HepG2 (cell line): Measurements from ENCODE around the gene DNM1L. TPM values are rescaled to one million over a fixed set of nuclear protein-coding genes. Genes with fewer than 3 reads are reported as not detected.

ENCODE experiments used
- CAMTA2 ChIP-seq: sonication (generic); formaldehyde crosslinking; IDR thresholded peaks from 2 replicates; pipeline ENCODE4 v1.4.0; 2020; ENCODE audit warnings: mild to moderate bottlenecking, missing genetic modification reagents, borderline replicate concordance
- FLYWCH1 ChIP-seq: sonication (generic); formaldehyde crosslinking; IDR thresholded peaks from 2 replicates; pipeline ENCODE4 v1.8.1; 2023; ENCODE audit warnings: mild to moderate bottlenecking, missing genetic modification reagents
- HMGA1 ChIP-seq: sonication (generic); formaldehyde crosslinking; conservative IDR thresholded peaks from 2 replicates; pipeline ENCODE4 v1.4.0; 2020; ENCODE audit warnings: missing genetic modification reagents
- MIER3 ChIP-seq: IDR thresholded peaks from 2 replicates; pipeline ENCODE4 v1.6.1; 2016; ENCODE audit warnings: missing compliant biosample characterization, borderline replicate concordance
- MXD3 ChIP-seq: IDR thresholded peaks from 2 replicates; pipeline ENCODE4 v1.6.1; 2016; ENCODE audit warnings: mild to moderate bottlenecking, missing biosample characterization, missing genetic modification reagents
- POGK ChIP-seq: sonication (generic); formaldehyde crosslinking; conservative IDR thresholded peaks from 2 replicates; pipeline ENCODE4 v1.8.0; 2022; ENCODE audit warnings: mild to moderate bottlenecking, moderate library complexity, missing genetic modification reagents
- ZBED4 ChIP-seq: sonication (generic); formaldehyde crosslinking; IDR thresholded peaks from 2 replicates; pipeline ENCODE4 v1.4.0; 2020; ENCODE audit warnings: missing genetic modification reagents, borderline replicate concordance
- ZBTB43 ChIP-seq: sonication (generic); formaldehyde crosslinking; conservative IDR thresholded peaks from 2 replicates; pipeline ENCODE4 v1.4.0; 2020; ENCODE audit warnings: missing genetic modification reagents
- ZBTB8A ChIP-seq: sonication (generic); formaldehyde crosslinking; IDR thresholded peaks from 2 replicates; pipeline ENCODE4 v1.4.0; 2020; ENCODE audit warnings: mild to moderate bottlenecking, low read depth, missing genetic modification reagents, borderline replicate concordance
- ZC3H4 ChIP-seq: sonication (generic); formaldehyde crosslinking; IDR thresholded peaks from 2 replicates; pipeline ENCODE4 v1.4.0; 2020; ENCODE audit warnings: missing genetic modification reagents, borderline replicate concordance
- ZFP41 ChIP-seq: sonication (generic); formaldehyde crosslinking; IDR thresholded peaks from 2 replicates; pipeline ENCODE4 v1.4.0; 2020; ENCODE audit warnings: mild to moderate bottlenecking, missing genetic modification reagents, borderline replicate concordance
- ZNF274 ChIP-seq: sonication (generic); formaldehyde crosslinking; IDR thresholded peaks from 2 replicates; pipeline ENCODE4 v1.5.1; 2020; ENCODE audit warnings: mild to moderate bottlenecking, missing genetic modification reagents
- ZNF335 ChIP-seq: sonication (generic); formaldehyde crosslinking; IDR thresholded peaks from 2 replicates; pipeline ENCODE4 v1.4.0; 2020; ENCODE audit warnings: missing genetic modification reagents
- ZNF33A ChIP-seq: sonication (generic); formaldehyde crosslinking; IDR thresholded peaks from 2 replicates; pipeline ENCODE4 v1.5.1; 2020; ENCODE audit warnings: missing genetic modification reagents, mild to moderate bottlenecking, moderate library complexity, borderline replicate concordance
- ZNF543 ChIP-seq: sonication (generic); formaldehyde crosslinking; IDR thresholded peaks from 2 replicates; pipeline ENCODE4 v1.4.0; 2020; ENCODE audit warnings: mild to moderate bottlenecking, missing genetic modification reagents
- ZNF598 ChIP-seq: sonication (generic); formaldehyde crosslinking; IDR thresholded peaks from 2 replicates; pipeline ENCODE4 v1.5.1; 2020; ENCODE audit warnings: mild to moderate bottlenecking, missing genetic modification reagents, borderline replicate concordance
- ZNF761 ChIP-seq: sonication (generic); formaldehyde crosslinking; conservative IDR thresholded peaks from 2 replicates; pipeline ENCODE4 v1.4.0; 2020; ENCODE audit warnings: mild to moderate bottlenecking, missing genetic modification reagents
- ZNF770 ChIP-seq: sonication (generic); formaldehyde crosslinking; IDR thresholded peaks from 2 replicates; pipeline ENCODE4 v1.5.0; 2020; ENCODE audit warnings: mild to moderate bottlenecking, missing genetic modification reagents
- ZSCAN25 ChIP-seq: sonication (generic); formaldehyde crosslinking; IDR thresholded peaks from 2 replicates; pipeline ENCODE4 v1.8.0; 2022; ENCODE audit warnings: mild to moderate bottlenecking, missing genetic modification reagents
- polyA plus RNA-seq, 8 experiments: library from polyadenylated mRNA; depleted of rRNA in 3 of 8; stranded (reverse) in 7 of 8; unstranded in 1 of 8; fragments of >200 nt; fragmentation: Illumina TruSeq in 4 of 8; extraction: Trizol in 4 of 8; gene quantifications; 2 replicates each; pipeline versions ENCODE4 v1.2.1 to v1.2.3, GENCODE V29; 2011 to 2016; ENCODE audit warnings: low read depth in 4 of 8, missing spikeins in 1 of 8, mixed read lengths in 1 of 8; ENCODE audit not compliant: insufficient read depth in 1 of 8
- total RNA-seq, 5 experiments: library from RNA; depleted of rRNA; stranded (reverse); fragments of >200 nt; fragmentation: Illumina TruSeq; extraction: Trizol; gene quantifications; 2 replicates each; pipeline ENCODE4 v1.2.3, GENCODE V29; 2016; ENCODE audit warnings: low read depth in 1 of 5

DNM1L gene
- total and polyA plus RNA-seq, 2 of the 13 experiments (the other 11 are each of a cell fraction or from before 2014, with no cell fraction given): 35.9 to 65.8 TPM

GRCh38 chr12:32679091-32679919 is at the start of gene DNM1L (continued):
- TF ChIP-seq POGK (peak; percentile 67), HMGA1 (CRISPR knock-in tag) (no peak), ZNF770 (CRISPR knock-in tag) (peak; percentile 72), ZNF598 (peak; percentile 85; the same call in 1 of the 2 replicates), ZFP41 (no peak), ZSCAN25 (CRISPR knock-in tag) (peak; percentile 38; the same call in 1 of the 2 replicates), ZBED4 (CRISPR knock-in tag) (peak; percentile 85), ZNF33A (0 out of 2 replicates have a peak, but pooled peaks have one; percentile 22), ZC3H4 (no peak), ZBTB8A (CRISPR knock-in tag) (peak; percentile 75; the same call in 1 of the 2 replicates), ZNF761 (peak; percentile 84; the same call in 1 of the 2 replicates), ZNF335 (CRISPR knock-in tag) (peak; percentile 65), ZNF274 (CRISPR knock-in tag) (peak; percentile 88), ZNF543 (CRISPR knock-in tag) (peak; percentile 93), ZBTB43 (CRISPR knock-in tag) (peak; percentile 62), CAMTA2 (CRISPR knock-in tag) (0 out of 2 replicates have a peak, but pooled peaks have one; percentile 14), MIER3 (CRISPR knock-in tag) (no peak), FLYWCH1 (CRISPR knock-in tag) (no peak), MXD3 (CRISPR knock-in tag) (peak; percentile 32)
